Stimulated activated CD8-positive, alpha-beta memory T cell treated with anti-CD3 and anti-CD28 coated beads, Interleukin-7, amount 100 ng/mL, for 1 hour (primary cell): ENCODE results near the gene MLF2.
"Not testable (repeated sequence)": the region's sequence is repeated elsewhere in the genome, so short reads cannot be mapped to it uniquely, and the experiment has no call there.

ENCODE experiments used
- DNase-seq, 2 donors: peaks; one replicate each; pipeline ENCODE4 v3.0.0-alpha.2; 2020; ENCODE audit warnings: low read depth in 2 of 2

MLF2 gene

DNA sequence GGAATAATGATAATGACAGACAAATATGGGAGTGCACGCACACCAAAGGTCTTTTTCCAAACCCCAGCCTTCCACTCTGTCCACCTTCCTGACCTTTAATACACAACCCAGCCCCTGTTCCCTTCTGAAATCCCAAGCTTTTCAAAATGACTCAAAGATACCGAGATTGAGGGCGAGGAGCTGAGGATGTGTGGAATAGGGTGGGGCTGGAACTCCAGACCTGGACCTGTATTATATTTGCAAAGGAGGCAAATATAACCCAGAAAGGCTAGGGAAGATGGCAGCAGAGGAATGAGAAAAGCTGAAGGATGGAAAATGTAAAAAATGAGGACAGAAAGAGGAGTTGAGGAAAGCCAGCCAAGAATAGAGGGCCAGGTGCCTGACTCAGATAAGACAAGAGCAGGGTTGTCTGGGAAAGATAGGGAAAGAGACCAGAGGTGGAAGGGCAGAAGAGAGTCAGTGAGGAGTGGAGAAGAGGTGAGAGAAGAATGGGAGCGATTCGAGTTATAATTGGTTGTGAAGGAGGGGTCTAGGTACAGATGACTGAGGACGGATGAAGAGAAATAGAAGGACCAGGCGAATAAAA is 12.2 kb upstream of the MLF2 start:
- no peak for DNase-seq

DNA sequence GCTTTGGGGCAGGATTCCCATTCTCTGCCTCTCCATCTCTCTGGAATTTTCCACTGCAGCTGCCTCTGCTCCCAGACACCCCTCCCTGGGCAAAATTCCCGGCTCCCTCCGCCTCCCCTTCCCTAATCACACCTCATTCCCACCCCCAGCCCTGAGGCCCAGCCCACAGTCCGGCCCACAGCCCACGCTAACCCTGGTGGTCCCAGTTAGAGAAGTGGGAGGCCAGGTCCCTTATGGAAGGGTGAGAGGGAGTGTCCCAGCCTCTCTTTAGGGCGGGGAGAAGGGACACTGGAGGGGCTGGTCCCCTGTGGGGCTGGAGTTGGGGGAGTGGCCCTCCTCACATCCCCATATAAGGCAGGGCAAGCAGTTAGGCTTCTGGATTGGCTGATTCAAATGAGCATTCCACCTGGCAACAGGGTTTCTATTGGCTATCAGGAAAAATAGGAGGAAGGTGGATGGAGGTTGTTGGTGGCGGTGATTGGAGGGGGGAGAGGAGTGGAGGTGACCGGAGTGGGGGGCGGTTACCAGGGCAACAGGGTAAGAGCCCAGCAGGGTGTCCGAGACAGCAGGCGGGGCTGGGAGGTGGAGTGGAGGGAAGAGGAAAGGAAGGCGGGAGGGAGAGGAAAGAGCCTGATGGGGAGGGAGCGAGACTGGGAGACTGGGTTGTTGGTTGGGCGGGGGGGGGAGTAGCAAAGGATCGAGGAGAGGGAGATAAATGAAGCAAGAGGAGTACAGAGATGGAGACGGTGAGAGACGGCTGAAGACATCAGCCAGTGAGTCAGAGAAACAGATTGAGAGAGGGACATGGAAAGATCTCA is 11.3 kb upstream of the MLF2 start:
- no peak for DNase-seq

DNA sequence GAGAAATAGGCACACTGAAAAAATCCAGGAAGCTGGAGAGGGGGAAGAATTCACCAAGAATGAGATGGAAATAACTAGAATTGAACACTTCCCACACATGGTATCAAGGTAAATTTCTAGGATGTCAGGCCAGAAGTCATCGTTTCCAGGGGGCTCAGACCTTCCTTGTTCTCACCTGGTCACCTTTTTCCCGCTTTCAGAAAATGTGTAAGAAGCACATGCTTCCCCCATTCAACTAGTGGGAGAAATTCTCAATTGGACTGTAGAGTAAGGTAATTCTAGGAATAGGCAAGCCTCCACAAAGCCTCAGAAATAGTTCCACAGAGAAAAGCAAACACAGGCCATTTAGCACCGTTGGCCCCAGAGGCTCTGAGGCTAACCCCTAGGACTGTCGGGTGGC is 10.4 kb upstream of the MLF2 start:
- no peak for DNase-seq

DNA sequence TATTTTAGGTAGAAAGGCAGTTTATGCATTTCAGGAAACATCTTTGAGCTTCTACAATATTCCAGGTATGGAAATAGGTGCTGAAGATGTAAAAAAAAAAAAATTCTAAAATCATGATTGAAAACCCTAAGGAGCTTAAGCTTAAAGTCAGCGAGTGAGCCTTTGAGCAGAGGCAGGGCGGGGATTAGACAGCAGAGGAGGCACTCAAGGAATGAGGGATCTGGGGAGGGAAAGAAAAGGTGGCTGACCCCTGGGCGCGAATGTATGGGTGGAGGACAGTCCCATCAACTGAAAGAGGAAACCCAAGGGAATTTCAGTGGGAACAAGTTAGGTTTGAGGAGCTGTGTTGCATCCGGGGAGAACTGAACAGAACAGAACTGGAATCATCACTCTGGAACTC is 6.8 kb upstream of the MLF2 start:
- no peak for DNase-seq

DNA sequence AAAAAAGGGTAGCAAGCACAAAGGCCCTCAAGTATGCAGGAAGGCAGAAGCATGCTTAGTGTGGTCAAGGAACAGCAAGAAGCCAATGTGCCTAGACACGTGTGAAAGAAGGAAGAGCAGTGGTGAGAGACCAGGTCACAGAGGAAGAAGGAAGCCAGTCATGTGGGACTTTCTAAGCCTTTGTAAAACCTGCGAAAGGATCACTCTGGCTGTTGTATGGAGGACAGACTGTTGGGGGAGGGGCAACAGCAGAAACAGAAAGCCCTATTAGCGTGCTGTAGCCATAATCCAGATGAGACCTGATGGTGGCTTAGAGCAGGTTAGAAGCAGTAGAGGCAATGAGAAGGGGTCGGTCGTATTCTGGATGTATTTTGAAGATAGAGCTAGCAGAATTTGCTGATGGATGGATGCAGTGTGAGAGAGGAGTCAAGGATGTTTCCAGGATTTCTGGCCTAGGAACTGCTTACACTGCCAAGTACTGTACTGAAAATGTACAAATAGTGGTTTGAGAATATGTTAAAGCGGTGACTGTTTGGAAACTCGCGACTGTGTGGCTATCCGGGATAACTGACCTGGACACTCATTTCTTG is 5.7 kb upstream of the MLF2 start:
- no peak for DNase-seq

DNA sequence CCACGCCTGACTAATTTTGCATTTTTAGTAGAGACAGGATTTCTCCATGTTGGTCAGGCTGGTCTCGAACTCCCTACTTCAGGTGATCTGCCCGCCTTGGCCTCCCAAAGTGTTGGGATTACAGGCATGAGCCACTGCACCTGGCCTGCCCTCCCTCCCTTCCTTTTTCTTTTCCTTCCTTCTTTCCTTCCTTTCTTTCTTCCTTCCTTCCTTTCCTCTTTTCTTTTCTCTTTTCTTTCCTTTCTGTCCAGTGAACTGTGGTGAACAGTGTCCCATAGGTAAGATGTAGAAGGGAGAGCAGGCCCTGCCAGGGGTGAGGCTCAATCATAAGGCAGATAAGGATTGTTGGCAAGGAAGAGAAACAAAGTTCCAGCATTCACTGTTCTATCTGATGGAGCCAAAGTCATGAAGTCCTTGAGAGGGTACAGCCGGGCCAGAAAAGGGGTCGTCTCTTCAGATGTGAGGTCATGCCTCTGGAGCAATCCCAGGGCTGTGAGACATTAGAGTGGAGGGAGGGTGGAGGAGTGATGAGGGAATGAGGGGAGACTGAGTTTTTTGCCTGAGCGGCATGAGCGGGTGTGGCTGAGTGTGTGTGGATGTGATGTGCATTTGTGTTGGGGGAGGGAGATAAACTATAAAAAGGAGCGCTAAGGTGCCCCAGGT is 4.2 kb upstream of the MLF2 start:
- DNase-seq = no peak

DNA sequence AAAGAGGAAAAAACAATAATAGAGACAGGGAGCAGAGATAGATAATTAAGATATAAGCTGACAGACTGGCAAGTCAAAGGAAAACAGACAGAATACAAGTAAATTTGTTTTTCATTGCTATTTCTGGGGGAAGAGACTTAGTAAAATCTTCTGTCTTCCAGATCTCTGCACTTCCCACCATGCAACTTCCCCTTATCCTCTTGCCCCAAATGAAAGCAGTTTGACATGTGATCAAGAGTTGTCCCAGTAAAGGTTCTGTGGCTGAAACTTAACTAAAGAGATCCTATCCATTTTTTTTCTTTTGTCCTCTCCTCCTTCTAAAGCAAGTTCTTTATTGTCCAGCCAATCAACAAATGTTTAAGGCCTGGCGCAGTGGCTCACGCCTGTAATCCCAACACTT is 1.5 kb upstream of the MLF2 start:
- DNase-seq = no peak

DNA sequence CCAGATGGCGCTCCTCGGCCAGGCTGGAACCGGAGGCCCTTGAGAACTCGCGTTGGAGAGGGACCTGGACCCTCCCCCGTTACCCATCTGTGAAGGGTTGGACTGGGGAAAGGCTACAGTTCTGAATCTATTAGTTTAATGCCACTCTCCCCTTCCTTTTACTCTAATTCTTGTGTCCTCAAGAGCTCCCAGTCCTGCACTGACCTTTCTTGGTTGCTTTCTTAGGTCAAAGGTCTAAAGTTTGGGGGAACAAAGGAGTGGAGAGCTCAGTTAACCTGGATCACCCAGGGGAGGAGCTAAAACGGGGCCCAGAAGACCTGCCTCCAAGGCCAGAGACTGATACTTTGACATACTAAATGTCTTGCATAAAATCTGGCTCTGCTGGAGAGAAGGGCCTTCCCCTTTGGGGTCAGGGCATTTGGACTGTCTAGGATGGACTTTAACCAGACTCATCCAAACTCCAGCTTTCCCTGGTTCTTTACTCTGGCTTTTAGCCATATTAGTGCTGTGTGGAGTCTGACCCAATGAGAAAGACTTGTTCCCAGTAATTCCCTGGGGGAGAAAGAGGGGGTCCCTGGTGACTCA is 923 bp upstream of the MLF2 start:
- DNase-seq = no peak

DNA sequence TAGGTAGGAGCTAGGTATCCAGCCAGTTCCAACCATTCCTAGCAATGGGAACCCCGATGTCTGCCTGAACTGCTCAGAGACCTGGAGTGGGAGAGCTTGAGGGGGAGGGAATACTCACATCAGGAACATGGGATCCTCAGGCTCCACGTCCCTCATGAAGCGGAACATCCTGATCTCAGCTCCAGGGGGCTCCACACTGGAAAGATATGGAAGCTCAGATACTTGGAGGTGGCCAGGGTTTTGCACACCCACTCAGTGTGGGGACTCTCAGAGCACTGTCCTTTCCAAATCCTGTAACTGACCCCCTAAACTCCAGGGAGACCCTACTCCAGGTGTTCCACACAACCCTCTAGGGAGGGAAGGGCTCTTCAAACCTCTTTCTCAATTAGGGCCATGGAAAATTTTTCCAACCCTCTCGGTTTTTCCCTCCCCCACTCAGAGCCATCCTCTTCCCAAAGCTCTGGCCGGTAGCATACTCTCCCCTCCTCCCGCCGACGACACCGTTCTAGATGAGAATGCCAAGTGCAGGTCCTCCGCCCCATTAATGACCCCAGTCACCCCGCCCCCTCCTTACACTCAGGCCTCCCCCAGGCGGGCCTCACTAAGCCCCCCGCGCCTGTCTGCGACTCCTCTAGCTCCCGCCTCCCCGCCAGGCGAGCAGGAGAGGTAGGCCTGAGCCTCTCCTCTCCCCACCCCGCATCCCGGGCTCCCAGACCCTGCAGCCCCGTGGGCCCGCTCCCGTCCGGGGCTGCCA is 597 bp downstream of the MLF2 start:
- DNase-seq = no peak

DNA sequence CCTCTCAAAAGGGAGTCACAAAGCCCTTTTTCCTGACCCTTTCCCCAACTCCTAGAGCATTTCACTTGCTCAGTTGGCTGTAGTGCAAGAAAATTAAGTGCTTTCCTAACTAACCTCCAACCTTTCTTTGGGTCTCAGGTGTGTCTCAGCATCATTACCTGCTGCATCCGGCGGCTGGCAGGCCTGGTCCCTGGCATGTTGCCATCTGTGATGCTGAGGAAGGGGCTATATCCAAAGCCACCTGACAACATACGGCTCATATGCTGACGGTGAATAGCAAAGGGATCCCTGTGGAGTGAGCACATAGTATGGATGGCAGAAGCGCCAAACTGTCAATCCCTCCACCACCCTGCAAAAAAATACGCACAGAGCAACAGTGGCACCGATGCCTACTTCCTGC is 1.2 kb downstream of the MLF2 start:
- DNase-seq = no peak

DNA sequence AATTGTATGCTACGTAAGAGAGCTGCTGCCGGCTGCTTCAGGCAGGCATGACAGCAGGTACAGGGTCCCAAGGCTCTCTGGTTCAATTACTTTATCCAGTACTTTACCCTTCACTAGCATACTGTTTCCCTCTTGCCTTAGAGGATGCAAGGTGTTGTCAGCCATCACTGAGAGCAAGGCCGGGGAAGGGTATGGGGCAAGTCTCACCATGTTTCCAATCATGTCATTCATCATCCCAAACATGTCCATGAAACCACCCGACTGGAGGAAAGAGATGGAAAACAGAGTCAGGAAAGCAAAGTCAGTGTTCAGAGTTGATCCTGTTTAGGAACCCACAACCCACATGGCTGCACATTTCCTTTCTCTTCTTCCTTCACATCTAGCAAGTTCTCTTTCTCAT is 2.4 kb downstream of the MLF2 start:
- no peak for DNase-seq

DNA sequence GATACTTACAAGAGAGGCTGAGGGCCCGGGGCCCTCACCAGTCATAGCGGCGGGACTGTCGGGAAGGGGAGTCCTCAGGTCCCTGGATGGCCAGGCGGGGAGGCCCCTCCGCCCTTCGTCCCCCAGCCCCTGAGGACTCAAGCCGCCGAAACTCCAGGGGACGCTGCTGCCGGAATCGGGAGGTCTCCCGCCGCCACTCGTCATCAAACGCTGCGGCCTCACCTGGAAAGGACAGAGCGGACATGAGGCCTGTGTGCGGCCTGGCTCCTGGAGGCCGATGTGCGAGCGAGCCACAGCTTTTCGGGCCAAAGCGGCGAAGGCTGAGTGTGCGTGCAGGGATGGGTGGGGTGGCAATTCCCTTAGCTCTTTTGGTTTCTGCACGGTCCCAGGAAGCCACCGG is 4.2 kb downstream of the MLF2 start:
- DNase-seq = no peak

DNA sequence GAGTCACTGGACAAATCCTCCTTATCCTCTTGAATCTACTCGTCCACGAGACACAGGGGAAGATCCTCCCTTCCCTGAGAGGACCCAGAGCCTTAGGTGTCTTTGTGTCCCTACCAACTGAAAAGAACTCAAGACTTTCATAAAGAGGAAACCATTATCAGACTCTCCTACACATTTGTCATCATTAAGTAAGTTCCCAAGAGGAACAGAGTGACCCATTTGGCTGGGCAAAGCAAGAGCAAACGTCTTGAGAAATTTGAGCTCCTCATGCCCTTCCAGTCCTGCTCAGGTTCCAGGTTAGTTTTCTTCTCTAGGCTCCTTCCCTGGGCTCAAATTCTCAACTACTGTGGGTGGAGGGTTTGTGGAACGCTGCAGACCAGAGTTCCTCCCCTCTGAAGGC is 5.7 kb downstream of the MLF2 start:
- no peak for DNase-seq

DNA sequence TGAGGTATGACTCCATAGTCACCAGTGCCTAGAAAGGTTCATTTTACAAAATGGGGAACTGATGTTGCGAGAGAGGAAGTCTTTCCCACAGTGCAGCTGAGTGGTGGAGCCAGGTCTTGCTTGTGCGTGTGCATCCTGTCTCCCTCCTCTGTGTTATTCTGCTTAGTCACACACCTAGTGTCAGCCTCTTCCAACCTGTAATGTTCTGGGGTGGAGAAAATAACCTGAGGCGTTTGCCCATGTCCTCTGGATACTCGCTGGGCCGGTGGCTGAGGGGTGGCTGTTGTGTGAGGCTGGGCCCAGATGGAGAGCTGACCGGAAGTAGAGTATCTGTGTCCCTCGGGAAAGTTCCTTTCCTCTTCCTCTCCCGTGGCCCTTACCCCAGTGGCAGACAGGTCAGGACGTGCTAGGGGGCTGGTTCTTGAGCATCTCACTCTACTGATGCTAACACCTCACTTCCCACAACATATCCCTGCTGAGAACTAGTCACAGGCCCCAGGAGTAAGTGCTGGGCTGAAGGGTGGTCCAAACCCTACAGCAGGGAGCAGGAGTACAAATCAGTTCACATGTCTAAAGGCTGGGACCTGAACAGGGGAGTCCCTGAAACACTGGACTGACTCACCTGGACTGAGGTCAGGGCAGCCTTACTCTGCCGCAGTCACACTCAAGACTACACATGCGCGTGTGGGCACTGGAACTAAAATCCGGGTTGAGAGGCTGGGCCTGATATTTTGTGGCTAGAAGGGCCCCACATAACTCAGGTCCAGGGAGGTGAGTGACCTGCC is 7.0 kb downstream of the MLF2 start:
- DNase-seq = no peak

DNA sequence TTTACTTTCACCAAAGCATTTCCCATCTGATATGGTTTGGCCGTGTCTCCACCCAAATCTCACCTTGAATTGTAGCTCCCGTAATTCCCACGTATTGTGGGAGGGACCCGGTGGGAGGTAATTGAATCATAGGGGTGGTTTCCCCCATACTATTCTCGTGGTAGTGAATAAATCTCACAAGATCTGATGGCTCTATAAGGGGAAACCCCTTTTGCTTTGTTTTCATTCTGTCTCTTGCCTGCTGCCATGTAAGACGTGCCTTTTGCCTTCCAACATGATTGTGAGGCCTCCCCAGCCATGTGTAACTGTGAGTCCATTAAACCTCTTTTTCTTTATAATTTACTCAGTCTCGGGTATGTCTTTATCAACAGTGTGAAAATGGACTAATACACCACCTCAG is 9.6 kb downstream of the MLF2 start:
- not testable (repeated sequence) for DNase-seq

DNA sequence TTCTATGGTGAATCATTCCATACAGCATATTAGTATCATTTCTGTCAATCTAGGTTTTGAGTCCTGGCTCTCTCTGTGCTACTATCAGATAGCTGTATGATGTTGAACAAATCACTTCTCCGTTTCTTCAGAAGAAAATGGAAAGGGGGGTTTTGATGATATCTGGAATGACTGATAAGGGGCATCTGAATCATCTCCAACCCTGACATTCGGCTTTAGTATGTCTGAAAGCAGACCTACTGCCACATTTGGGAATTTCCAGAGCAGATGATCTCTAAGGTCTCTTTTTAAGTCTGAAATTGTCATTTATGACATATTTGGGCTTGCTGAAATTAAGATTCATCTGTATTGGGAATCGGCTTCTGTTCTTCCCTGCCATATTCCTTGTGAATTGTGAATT is 10.1 kb downstream of the MLF2 start:
- DNase-seq = no peak

DNA sequence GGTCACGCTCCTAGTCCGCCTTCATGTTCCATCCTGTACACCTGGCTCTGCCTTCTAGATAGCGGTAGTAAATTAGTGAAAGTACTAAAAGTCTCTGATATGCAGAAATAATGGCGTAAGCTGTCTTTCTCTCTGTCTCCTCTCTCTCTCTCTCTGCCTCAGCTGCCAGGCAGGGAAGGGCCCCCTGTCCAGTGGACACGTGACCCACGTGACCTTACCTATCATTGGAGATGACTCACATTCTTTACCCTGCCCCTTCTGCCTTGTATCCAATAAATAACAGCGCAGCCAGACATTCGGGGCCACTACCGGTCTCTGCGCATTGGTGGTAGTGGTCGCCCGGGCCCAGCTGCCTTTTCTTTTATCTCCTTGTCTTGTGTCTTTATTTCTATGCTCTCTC is 10.9 kb downstream of the MLF2 start:
- not testable (repeated sequence) for DNase-seq

DNA sequence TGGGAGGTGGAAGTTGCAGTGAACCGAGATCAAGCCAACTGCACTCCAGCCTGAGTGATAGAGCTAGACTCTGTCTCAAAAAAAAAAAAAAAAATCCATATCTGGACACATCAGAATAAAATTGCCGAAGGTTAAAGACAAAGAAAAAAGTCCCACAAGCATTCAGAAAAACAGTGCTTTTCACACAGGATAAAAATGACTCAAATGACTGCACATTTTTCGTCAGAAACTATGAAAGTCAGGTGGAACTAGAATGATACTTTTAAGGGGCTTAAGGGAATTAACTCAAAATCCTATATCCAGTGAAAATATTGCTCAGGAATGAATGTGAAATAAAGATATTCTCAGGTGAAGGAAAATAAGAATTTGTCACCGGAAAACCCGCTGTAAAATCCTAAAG is 16.2 kb downstream of the MLF2 start:
- no peak for DNase-seq

DNA sequence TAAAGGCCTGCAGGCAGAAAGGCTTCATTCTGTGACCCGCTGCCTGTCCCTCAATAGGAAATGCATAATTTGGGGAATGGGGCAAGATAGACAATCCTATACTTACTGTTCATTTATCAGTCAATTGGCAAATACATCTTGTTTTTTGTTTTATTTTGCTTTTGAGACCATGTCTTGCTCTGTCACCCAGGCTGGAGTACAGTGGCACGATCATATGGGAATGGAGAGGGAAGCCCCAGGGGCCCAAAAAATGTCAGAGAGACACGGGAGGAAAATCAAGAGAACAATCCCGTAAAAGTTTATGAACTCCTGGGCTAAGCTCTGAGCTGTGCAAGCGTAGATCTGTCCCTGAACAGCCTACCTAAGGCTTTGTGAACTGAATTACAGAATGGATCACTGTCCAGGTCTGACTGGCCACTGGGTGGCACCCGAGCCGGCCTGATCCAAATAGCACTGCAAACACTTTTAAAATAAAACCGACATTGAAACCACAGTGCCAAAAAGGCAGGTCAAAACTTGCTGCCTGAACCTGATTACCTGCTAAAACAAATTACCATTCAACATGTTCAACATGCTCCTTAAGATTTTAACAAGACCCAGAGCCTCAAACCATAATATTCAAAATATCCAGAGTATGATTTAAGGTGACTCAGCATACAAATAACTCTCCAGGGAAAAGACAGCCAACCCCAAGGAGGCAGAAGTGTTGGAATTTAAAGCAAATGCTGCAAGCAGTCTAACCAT is 17.3 kb downstream of the MLF2 start:
- DNase-seq = no peak
